Measurements from ENCODE around the gene TTC21A. TPM values are rescaled to one million over a fixed set of nuclear protein-coding genes. Genes with fewer than 3 reads are reported as not detected.

Gene TTC21A
- polyA plus RNA-seq, 3 donors: 5.8 to 7.3 (median 7.1) TPM

DNA sequence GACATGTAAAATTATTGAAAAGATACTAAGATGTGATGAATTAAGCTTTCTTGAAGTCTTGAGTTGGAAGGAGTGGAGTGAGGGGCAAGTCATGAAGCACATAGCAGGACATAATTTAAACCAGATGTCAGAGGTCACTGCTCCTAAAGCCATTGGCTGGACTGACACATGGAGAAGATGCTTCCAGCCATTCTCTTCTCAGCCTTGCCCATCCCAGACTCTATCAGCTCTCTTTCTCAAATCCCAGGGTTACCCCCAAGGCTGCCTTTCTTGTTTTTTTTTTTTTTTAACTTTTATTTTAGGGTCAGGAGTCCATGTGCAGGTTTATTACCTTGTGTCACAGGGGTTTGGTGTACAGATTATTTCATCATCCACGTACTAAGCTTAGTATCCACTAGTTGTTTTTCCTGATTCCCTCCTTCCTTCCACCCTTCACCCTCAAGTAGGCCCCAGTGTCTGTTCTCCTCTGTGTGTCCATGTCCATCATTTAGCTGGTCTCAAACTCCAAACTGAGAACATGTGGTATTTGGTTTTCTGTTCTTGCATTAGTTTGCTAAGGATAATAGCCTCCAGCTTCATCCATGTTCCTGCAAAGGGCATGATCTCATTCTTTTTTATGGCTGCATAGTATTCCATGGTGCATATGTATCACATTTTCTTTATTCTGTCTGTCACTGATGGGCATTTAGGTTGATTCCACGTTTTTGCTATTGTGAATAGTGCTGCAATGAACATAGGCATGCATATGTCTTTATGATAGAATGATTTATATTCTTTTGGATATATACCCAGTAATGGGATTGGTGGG lies 66.0 kb downstream of the TTC21A start:
- DNase-seq (ENCODE audit: low read depth in 3 of 3, low spot score in 2 of 3): no peak

DNA sequence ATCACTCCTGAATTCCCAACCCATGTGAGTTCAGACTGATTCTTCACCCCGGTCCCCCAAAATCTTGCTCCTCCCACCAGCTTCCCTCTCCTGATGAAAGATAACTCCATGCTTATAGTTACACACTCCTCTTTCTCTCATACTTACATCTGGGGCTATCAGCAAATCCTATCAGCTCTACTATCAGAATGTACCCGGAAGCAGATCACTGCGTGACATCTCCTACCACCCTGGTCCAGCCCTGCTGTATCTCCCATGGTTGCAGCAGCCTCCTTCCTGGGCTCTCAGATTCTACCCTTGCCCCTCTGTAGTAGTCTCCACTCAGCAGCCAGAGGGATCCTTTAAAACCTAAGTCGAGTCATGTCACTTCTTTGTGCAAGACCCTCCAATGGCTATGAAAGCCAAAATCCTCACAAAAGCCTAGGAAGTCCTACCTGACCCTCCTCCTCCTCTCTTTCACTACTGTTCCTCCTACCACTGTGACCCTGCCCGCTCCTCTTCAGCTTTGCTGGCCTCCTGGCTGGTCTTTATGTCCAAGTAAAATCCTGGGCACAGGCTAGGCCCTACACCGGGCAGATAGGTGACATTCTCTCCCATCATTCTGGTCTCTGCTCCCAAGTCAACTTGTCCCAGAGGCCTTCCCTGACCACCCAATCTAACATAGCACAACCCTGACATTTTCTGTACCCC lies 68.7 kb downstream of the TTC21A start:
- no peak for DNase-seq (ENCODE audit: low read depth in 3 of 3, low spot score in 2 of 3)

DNA sequence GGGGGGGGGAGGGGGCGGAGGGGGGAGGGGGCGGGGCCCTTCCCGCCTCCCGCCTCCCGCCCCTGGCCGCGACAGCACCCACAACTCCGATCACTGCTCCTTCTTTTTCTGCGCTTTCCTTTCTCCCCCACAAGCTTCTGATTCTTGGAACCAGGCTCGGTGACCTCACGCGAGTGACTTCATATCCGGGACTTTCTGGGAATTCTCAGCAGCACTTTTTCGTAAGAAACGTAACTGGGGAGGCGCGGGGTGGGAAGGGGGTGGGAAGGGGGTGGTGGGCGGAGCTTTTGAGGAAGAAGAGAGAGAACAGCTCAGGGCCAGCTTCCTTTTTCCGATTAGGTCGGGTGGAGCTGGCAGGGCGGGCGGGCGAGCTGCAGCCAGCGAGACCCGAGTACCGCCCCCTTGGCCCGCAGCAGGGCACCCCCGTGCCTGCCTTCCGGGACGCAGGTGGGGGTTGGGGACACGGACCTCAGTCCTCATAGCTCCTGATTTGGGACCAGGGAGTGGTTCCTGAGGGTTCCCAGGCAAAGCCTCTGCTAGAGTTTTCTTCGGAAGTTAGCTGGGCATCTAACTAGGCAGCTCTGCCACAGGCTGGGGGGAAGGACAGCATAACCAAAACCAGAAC lies 70.3 kb downstream of the TTC21A start:
- peak in 2 of 3 donors; percentile 84 to 86 for DNase-seq (ENCODE audit: low read depth in 3 of 3, low spot score in 2 of 3)

DNA sequence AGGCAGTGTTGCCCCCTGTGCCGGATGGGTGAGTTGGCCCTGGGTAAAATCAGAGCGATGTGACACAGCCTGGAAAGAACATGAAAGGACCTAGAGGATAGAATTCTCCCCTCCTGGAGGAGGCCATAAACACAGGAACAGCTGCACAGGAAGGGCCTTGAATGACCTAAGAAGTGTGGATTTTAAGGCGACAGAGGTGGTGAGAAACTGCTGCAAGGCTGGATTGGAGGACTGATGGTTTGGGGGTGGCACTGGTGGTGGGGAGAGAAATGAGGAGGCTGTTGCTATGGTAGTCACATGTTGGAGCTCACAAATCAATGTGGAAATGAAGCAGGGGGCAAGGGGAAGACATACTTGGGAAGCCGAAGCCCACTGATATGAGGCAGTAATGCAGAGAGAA lies 71.1 kb downstream of the TTC21A start:
- no peak for DNase-seq (ENCODE audit: low read depth in 3 of 3, low spot score in 2 of 3)

DNA sequence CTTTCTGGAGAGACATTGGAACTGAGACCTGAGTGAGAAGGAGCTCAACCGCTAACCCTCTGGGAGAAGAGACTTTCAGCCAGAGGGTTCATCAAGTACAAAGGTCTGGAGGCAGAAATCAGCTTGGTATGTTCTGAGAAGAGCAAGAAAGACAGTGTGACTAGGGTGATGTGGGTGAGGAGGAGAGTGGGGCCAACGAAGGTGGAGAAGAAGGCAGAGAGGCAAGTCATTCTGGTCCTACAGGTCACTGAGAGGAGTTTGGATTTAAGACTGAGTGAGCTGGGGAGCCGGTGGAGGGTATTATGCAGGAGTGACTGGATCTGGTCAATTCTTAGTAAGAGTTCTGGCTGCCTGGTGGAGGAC lies 72.7 kb downstream of the TTC21A start:
- no peak for DNase-seq (ENCODE audit: low read depth in 3 of 3, low spot score in 2 of 3)

DNA sequence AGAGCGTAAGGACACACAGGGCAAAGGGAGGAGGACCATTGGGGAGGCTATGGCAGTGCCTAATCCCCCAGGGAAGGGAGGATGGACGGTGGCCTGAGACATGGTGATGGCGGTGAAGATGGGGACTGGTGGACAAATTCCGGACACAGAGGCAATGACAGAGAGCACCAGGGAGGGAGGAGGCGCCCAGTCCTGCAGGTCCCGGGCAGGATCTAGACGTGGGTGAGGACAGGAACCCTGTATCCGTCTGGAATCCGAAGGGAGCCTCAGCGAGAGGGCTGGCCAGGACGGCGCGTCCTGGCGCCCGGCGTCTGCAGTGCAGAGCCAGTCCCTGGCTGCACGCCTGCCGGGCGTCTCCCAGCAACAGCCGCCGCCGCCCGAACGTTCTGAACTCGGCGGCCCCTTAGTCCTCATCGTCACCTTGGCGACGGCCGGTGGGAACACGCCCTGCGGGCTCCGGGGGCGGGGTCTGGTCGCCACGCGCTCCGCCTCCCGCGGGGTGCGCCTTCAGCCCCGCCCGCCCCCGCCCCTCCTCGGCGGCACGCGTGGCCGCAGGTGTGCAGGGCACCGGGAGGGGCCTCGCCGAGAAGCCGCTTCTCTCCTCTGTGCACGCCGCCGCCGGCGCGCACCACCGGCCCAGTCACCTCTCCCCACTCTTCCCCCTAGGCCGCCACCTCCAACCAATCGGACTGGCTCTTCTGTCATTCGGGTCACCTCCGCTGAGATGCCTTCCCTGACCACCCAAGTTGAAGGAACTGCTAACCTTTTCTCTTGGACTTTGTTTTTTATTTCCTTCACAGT lies 73.3 kb downstream of the TTC21A start:
- DNase-seq (ENCODE audit: low read depth in 3 of 3, low spot score in 2 of 3): peak in 1 of 3 donors; percentile 72

DNA sequence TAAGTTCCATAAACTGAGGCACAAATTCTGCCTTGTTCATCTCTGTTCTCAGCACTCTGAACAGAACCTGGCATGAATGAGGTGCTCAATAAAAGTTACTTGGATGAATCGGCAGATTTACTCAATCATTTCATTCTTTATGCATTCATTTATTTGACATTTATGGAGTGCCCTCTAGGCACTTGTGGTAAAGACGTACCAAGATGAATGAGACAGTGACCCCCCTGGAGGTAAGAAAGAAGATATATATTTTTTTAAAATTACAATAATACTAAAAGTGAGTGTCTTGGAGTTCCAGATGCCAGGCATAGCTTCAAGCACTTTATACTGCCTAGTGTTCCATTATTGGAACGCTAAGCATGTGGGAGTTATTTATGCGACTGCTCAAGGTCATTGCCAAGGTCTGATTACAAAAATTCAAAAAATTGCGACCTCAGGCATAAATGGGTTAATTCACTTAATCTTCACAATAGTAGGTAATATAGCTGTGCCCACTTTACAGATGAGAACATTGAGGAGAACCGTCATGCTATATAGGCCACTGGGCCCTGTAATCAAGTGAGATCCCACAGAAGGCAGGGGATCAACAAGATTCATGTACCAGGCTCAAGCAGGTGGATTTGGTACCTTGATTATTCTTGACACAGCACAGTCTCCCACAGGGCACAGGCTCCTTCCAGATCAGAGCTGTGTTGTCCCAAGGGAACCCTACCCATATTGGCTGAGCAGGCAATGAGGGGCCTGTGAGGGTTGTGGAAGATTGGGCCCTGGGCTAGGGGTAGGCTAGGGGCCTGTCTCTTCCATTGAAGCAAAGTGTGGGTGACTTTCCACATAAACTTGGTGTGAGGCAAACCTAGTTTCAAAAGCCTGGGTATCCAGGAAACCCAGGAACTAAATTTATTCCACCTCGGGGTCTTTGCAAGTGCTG lies 74.2 kb downstream of the TTC21A start:
- DNase-seq (ENCODE audit: low read depth in 3 of 3, low spot score in 2 of 3): no peak

DNA sequence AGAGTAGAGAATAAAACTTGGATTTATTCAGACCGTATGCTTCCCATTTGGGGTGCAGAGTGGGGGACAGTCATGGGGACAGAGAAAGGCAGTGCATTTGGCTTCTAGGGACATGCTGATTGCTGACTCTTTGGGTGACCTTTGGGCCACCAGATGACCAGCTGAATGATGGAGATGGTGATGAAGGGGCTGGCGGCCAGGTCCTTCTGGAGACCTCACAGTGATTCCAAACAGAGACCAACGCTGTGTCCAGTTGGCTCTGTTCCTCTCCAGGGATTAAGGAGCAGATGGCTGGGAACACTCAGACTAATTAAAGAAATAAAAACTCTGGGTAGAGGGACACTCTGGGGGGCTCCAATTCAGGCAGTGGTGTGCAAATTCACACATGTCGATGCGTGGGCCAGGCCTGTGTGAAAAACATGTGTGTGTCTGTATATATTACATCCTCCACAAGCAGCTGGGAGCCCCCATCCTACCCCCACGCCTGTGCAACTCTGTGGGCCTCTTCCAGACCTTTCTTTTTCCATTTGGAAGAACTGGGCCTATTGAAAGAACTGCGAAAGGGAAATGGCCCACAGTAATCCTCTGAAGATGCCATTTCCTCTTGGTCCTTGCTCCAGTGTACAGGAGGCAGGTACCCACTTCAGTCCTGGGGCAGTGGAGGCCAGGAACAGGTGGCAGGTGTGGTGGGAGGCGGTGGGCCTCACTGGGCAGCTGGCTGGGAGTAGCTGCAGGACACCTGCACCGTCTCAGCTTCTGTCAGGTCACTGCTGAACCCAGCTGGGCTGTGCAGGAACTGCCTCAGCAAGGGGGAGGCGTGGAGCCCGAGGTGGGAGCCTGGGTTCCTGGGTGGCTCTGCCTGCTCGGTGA lies 76.0 kb downstream of the TTC21A start:
- no peak for DNase-seq (ENCODE audit: low read depth in 3 of 3, low spot score in 2 of 3)

DNA sequence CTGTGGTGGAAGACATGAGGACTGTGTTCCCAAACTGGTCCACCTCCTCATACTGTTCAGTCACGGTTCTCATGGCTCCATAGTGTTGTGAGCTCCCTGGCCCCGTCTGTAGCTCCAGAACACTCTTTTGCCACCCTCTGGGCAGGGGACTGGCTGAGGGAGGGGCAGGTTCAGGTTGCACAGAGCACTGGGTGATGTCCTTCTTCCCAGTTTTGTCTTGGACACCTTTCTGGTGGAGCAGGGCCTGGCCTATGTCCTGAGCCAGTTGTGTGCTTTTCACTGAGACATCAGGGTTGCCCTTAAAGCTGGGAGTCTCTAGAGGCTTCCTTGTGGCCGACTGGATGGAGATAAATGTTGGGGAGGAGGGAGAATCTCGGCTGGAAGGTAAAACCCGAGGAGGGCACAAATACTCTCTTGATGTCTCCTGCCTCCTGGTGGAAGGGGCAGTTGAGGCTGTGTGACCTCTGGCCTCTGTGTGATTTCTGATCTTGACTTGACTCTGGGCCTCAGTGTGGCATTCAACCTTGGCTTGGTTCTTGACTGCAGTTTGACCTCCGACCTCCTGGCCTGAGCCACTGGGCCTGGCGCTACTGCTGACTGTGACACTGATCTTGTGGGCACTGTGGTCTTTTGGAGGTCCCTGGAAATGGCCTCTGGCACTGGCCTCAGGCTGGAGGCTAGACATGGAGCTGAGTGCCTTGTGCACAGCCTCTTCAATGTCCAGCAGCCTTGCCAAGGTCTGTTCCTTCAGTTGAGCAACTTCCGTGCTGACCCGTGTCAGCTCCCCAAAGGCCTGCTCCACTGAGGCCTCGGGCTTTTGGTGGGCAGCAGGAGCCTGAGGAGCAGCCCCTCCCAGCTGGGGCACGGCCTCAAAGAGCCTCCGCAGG lies 76.8 kb downstream of the TTC21A start:
- DNase-seq (ENCODE audit: low read depth in 3 of 3, low spot score in 2 of 3): no peak

DNA sequence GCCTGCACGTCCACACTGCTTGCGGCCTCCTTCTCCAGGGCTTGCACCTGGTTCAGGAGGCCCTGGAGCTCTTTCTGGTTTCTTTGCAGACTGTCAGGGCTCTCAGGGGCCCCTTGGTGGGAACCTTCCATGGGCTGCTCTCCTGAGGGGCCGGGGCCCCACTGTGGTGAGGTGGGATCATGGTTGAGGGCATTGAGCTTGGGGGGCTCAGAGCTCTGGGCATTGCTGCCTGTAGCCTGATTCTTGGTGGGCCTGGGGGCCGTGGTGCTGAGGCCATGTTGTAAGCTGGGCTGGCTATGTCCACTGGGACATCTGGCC lies 77.4 kb downstream of the TTC21A start:
- no peak for DNase-seq (ENCODE audit: low read depth in 3 of 3, low spot score in 2 of 3)

DNA sequence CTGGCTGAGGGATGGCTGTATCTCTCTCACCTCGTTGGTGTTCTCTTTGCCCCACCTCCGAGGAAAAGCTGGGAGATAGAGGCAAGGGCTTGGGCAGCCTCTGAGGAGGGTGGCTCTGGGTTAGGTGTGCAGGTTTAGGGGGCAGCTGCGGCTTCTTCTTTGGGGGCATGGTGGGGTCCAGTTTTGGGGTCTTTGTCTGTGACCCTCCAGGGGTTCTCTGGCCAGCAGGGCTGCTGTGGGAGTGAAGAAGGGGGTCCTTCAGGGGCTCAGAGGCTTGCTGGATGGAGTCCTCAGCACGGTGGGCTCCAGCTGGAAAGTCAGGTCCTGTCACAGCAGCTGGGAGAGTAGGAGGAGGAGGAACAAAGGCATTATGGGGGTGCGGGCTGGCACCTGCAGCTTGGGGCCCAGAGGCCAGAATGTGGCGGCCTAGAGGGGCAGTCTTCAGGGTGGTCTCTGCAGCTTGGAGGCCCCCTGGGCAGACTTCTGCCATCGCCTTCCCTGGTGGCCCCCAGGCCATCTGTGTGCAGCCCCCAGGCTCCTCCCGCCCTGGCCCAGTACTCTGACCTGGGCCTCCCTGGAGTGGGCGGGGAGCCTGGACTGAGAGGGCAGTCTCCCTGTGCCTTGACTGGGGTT lies 78.0 kb downstream of the TTC21A start:
- no peak for DNase-seq (ENCODE audit: low read depth in 3 of 3, low spot score in 2 of 3)

DNA sequence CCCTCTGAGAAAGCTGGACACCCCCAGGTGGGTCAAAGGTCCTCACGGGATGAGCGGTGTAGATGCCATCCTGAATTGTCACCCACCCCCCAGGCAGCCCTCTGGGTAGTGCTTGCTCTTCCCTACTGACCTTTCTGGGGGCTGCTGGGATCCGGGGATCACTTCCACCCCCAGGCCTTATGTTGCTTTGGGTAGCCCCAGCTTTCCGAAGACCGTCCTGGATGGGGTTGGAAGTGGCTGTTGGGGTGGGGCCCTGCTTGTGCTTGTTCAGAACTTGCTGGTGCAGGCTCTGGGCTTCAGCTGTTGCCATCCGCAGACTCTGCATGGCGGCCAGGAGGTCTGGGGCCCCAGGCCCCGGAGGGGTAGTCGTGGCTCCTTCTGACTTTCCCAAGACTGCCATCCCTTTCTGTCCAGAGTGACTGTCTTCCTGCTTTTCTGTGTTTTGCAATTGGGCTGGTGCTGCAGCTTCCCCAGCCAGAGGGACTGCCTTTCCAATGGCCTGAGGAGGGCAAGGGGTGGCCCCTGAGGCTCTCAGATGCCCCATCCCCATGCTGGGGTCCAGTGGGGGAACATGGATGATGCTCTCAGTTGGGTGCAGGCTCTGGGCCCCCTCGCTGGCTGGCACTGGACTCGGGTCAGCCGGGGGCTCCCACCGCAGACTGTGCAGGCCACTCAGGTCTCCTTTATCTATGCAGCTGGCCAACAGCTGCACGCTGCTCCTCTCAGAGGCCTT lies 78.6 kb downstream of the TTC21A start:
- no peak for DNase-seq (ENCODE audit: low read depth in 3 of 3, low spot score in 2 of 3)

DNA sequence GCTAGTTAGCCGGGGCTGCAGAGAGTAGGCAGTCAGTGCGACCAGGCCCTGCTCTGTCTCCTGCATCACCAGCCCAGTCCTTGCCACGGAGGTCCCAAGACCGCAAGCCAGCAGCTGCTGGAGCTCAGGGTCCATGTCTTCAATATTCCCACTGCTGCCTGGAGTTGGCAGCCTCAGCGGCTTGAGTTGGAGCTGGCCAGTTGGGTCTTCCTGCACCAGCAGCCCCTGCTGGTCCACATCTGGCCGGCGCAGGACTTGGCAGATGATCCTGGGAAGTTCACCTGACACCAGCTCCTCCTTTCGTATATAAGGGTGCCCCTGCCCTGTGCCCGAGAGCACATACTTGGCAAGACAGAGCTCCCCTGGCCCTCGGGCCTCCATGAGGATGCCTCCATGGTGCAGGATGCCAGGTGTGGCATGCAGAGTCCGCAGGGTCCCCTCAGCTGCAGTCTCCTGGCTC lies 79.2 kb downstream of the TTC21A start:
- DNase-seq (ENCODE audit: low read depth in 3 of 3, low spot score in 2 of 3): no peak

DNA sequence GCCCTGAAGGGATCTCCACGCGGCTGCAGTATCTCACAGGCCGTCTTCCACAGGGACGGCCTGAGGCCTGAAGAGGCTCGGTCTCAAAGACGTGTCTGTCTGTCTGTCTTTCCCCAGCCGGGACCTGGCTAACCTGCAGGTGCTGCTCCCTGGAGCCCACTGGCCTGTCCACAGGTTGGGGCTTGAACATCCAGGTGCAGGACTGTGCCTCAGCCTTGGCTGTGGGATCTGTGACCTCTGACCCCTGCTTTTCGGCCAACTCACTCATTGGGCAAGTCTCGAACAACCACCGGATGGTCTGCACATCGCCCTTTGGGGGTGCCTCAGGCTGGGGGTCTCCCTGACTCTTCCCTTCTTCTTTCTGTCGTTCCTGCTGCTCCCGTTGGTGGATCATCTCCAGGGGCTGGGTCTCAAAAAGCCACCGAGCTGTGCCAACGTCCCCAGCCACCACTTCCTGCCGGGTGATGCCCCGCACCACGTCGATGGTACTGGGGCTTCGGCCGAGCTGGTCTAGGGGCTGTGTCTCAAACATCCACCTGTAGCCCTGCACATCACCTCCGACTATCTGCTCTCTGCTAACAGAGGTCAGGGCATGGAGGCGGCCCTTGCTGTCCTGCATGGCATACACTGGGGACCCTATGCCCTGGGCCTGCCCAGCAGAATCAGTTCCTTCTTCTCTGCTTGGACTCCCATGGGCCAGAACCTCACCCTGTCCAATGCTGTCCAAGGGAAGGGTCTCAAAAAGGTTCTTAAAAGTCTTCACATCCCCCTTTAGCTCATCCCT lies 80.1 kb downstream of the TTC21A start:
- no peak for DNase-seq (ENCODE audit: low read depth in 3 of 3, low spot score in 2 of 3)

All from right renal cortex interstitium (tissue), 3 donors.